GM13977 (cell line): ENCODE measurements around the gene NSUN7.
"Not testable (repeated sequence)": the region's sequence is repeated elsewhere in the genome, so short reads cannot be mapped to it uniquely, and the experiment has no call there.

Source experiments
- DNase-seq: peaks from one replicate; pipeline ENCODE4 v3.0.0; 2012; ENCODE audit warnings: low spot score
- CTCF ChIP-seq: IDR thresholded peaks from 2 replicates; pipeline ENCODE4 v1.5.1; 2012; ENCODE audit warnings: mild to moderate bottlenecking, control low read depth; ENCODE audit not compliant: insufficient read depth; ENCODE audit errors: extremely low read depth, missing control alignments
- in situ Hi-C: fragments of 300-500 bp; cut with MboI; formaldehyde crosslinking; loops from one replicate; pipeline ENCODE4 v1.12.0; 2022; ENCODE audit warnings: low sequenced_read_pairs, low pct_unique_long_range_greater_than_20kb, mixed read lengths, inconsistent platforms; ENCODE audit not compliant: unreplicated experiment

Gene NSUN7

GRCh38 chr4:40749717-40750460, at the start of gene NSUN7:
Gene NSUN7 (plus strand): TSS chr4:40749955. CDS start chr4:40750694, 739 bp downstream.
- in situ Hi-C loops, result loop anchor here (25.0 kb wide), 1 partner anchor 462 kb away; the partner anchor contains the start of gene APBB2
- DNase-seq, result peak; percentile 37
- TF ChIP-seq CTCF, result no peak

GRCh38 chr4:40702137-40702799, 47.5 kb upstream of the NSUN7 start:
- in situ Hi-C loops, result loop anchor here (25.0 kb wide), 2 partner anchors 140 to 365 kb away; partner anchors contain the start of gene CHRNA9
- no peak for TF ChIP-seq CTCF
- no peak for DNase-seq

GRCh38 chr4:40702800-40703151, 47.0 kb upstream of the NSUN7 start:
- in situ Hi-C loops, result loop anchor here (25.0 kb wide), 2 partner anchors 140 to 365 kb away; partner anchors contain the start of gene CHRNA9
- TF ChIP-seq CTCF, result no peak

GRCh38 chr4:40704073-40704472, 45.7 kb upstream of the NSUN7 start:
- no peak for TF ChIP-seq CTCF
- in situ Hi-C loops, result loop anchor here (25.0 kb wide), 2 partner anchors 142 to 367 kb away; partner anchors contain the start of gene CHRNA9
- no peak for DNase-seq

More at GRCh38 chr4:40702800-40703151, 47.0 kb upstream of the NSUN7 start:
- no peak for DNase-seq

- DNase-seq, result no peak
- no peak for TF ChIP-seq CTCF
- in situ Hi-C loops, result loop anchor here (25.0 kb wide), 2 partner anchors 148 to 373 kb away; partner anchors contain the start of gene CHRNA9
Observed at GRCh38 chr4:40710484-40711254, 39.1 kb upstream of the NSUN7 start.

- in situ Hi-C loops, result loop anchor here (25.0 kb wide), 2 partner anchors 151 to 376 kb away; partner anchors contain the start of gene CHRNA9
- DNase-seq, result not testable (repeated sequence)
Observed at GRCh38 chr4:40713001-40713400, 36.8 kb upstream of the NSUN7 start.
